ENCODE data around the gene OR10AD1. TPM values are rescaled to one million over a fixed set of nuclear protein-coding genes. Genes with fewer than 3 reads are reported as not detected.
"Not testable (repeated sequence)": the region's sequence is repeated elsewhere in the genome, so short reads cannot be mapped to it uniquely, and the experiment has no call there.

OR10AD1 gene
- total RNA-seq, 1 experiment from 2014 or later, result not detected

- DNase-seq (ENCODE audit: low read depth, low spot score) (no peak), ATAC-seq (no peak)
- Histone ChIP-seq H3K4me3 (ENCODE audit: low read depth in 2 of 2, low read length in 2 of 2) (no peak overlapping the region), H3K4me1 (ENCODE audit: control insufficient read depth, insufficient read depth, low read length) (no peaks in the 10 kb centered on the region), H3K36me3 (ENCODE audit: control insufficient read depth, insufficient read depth, low read length) (no peaks in the 10 kb centered on the region), H3K27ac (ENCODE audit: low read length) (no peak overlapping the region), H3K9me3 (ENCODE audit: control insufficient read depth, insufficient read depth, low read depth, low read length) (no peaks in the 10 kb centered on the region), H3K27me3 (ENCODE audit: control insufficient read depth, insufficient read depth, low read length) (peaks cover 16% of the 10 kb centered on the region)
- no TSS peak for BruUV-seq (replicated peaks)
- TF ChIP-seq POLR2AphosphoS5 (IDR thresholded peaks at IDR 0.05; ENCODE audit: low read depth, low read length) (no peak), CTCF (IDR thresholded peaks at IDR 0.05) (no peak), TCF7L2 (IDR thresholded peaks at IDR 0.05; ENCODE audit: low read depth, low read length) (no peak), SIN3A (IDR thresholded peaks at IDR 0.05; ENCODE audit: borderline replicate concordance, insufficient read depth, low read depth, low read length) (no peak), REST (IDR thresholded peaks at IDR 0.05; ENCODE audit: insufficient read depth in 1 of 2, low read depth in 2 of 2, low read length in 1 of 2) (no peak)
- in situ Hi-C loops (cut with HindIII; ENCODE audit: low pct_unique_long_range_greater_than_20kb, low sequenced_read_pairs) (no loop called here), intact Hi-C loops (cut with micrococcal nuclease; ENCODE audit: unreplicated experiment) (no loop called here)
- ChIA-PET POLR2A (no interaction called here), CTCF (no interaction called here)
Observed at GRCh38 chr12:48219631-48220030, 16.5 kb upstream of the OR10AD1 start.

- Histone ChIP-seq H3K36me3 (ENCODE audit: control insufficient read depth, insufficient read depth, low read length) (no peaks in the 10 kb centered on the region), H3K4me3 (ENCODE audit: low read depth in 2 of 2, low read length in 2 of 2) (no peak overlapping the region), H3K27me3 (ENCODE audit: control insufficient read depth, insufficient read depth, low read length) (peaks cover 14% of the 10 kb centered on the region), H3K27ac (ENCODE audit: low read length) (no peak overlapping the region), H3K4me1 (ENCODE audit: control insufficient read depth, insufficient read depth, low read length) (no peaks in the 10 kb centered on the region), H3K9me3 (ENCODE audit: control insufficient read depth, insufficient read depth, low read depth, low read length) (no peaks in the 10 kb centered on the region)
- TF ChIP-seq REST (IDR thresholded peaks at IDR 0.05; ENCODE audit: insufficient read depth in 1 of 2, low read depth in 2 of 2, low read length in 1 of 2) (no peak), POLR2AphosphoS5 (IDR thresholded peaks at IDR 0.05; ENCODE audit: low read depth, low read length) (no peak), TCF7L2 (IDR thresholded peaks at IDR 0.05; ENCODE audit: low read depth, low read length) (no peak), SIN3A (IDR thresholded peaks at IDR 0.05; ENCODE audit: borderline replicate concordance, insufficient read depth, low read depth, low read length) (no peak), CTCF (IDR thresholded peaks at IDR 0.05) (no peak)
- DNase-seq (ENCODE audit: low read depth, low spot score), result no peak
- no TSS peak for BruUV-seq (replicated peaks)
- intact Hi-C loops (cut with micrococcal nuclease; ENCODE audit: unreplicated experiment), result no loop called here
- no peak for ATAC-seq
- ChIA-PET CTCF (no interaction called here), POLR2A (no interaction called here)
- in situ Hi-C loops (cut with HindIII; ENCODE audit: low pct_unique_long_range_greater_than_20kb, low sequenced_read_pairs), result no loop called here
Observed at GRCh38 chr12:48216785-48217184, 13.7 kb upstream of the OR10AD1 start.

GRCh38 chr12:48209495-48209894 lies 6.4 kb upstream of the OR10AD1 start:
- H3K9me3 ChIP-seq (ENCODE audit: control insufficient read depth, insufficient read depth, low read depth, low read length); POLR2A ChIA-PET; in situ Hi-C loops (cut with HindIII; ENCODE audit: low pct_unique_long_range_greater_than_20kb, low sequenced_read_pairs); DNase-seq (ENCODE audit: low read depth, low spot score); BruUV-seq (replicated peaks); H3K4me3 ChIP-seq (ENCODE audit: low read depth in 2 of 2, low read length in 2 of 2); ATAC-seq; H3K36me3 ChIP-seq (ENCODE audit: control insufficient read depth, insufficient read depth, low read length); CTCF ChIA-PET; H3K27ac ChIP-seq (ENCODE audit: low read length); H3K27me3 ChIP-seq (ENCODE audit: control insufficient read depth, insufficient read depth, low read length); intact Hi-C loops (cut with micrococcal nuclease; ENCODE audit: unreplicated experiment); H3K4me1 ChIP-seq (ENCODE audit: control insufficient read depth, insufficient read depth, low read length): not testable (repeated sequence)
